Psoas muscle (tissue), 8 donors: ENCODE results near the gene DYRK2. TPM values are rescaled to one million over a fixed set of nuclear protein-coding genes. Genes with fewer than 3 reads are reported as not detected.

Source experiments
- ATAC-seq, 4 donors: fragments of 200-7000 bp; cut with Tn5 transposase; one replicate each; pipeline ENCODE4 v1.9.1; 2020; ENCODE audit warnings: moderate library complexity in 3 of 4, mild to moderate bottlenecking in 2 of 4
- DNase-seq, 2 donors: peaks; one replicate each; pipeline ENCODE4 v3.0.0-alpha.2; 2020
- H3K27ac ChIP-seq: fragments of 200-600 bp; one replicate; pipeline ENCODE4 v1.8.0; 2022
- H3K27me3 ChIP-seq, 3 donors: fragments of 200-600 bp in 1 of 3; one replicate each; pipeline versions ENCODE4 v1.6.1 to v1.8.0; 2013 to 2022; ENCODE audit warnings: low read length in 2 of 3, mild to moderate bottlenecking in 2 of 3, moderate library complexity in 1 of 3; ENCODE audit not compliant: insufficient read depth in 3 of 3
- H3K36me3 ChIP-seq, 2 donors: fragments of 200-600 bp in 1 of 2; one replicate each; pipeline versions ENCODE4 v1.6.1 to v1.8.0; 2013 to 2022; ENCODE audit warnings: low read depth in 1 of 2, mild to moderate bottlenecking in 1 of 2, moderate library complexity in 1 of 2; ENCODE audit not compliant: insufficient read depth in 1 of 2
- H3K4me1 ChIP-seq: fragments of 200-600 bp; one replicate; pipeline ENCODE4 v1.8.0; 2022
- H3K4me3 ChIP-seq: fragments of 200-600 bp; one replicate; pipeline ENCODE4 v1.8.0; 2022; ENCODE audit warnings: mild to moderate bottlenecking
- H3K9me3 ChIP-seq: fragments of 200-600 bp; one replicate; pipeline ENCODE4 v1.8.0; 2022
- CTCF ChIP-seq: fragments of 200-600 bp; IDR thresholded peaks from one replicate; pipeline ENCODE4 v1.8.0; 2022; ENCODE audit warnings: antibody characterized with exemption
- WGBS, 3 donors: extraction: QIAGEN DNeasy Blood & Tissue Kit; methylation state at CpG; one replicate each; pipeline versions ENCODE4 v1.1.6 to v1.1.7; 2013; 5-methylcytosine and 5-hydroxymethylcytosine counted together
- intact Hi-C, 2 donors: fragments of 100-400 bp; cut with DNase I; formaldehyde crosslinking; loops; one replicate each; pipeline versions ENCODE4 v1.11.0 to v1.14.2; 2022
- polyA plus RNA-seq, 3 donors: library from polyadenylated mRNA; stranded (reverse); fragments of 200-250 nt; gene quantifications; one replicate each; pipeline ENCODE4 v1.2.3, GENCODE V29; 2013
- total RNA-seq, 4 donors: library from RNA; stranded (reverse); fragmentation: NEBNext Ultra II Directional in 2 of 4; extraction: Animal tissue kit (Norgen Biotek cat#: 25700) in 2 of 4; gene quantifications; one replicate each; pipeline versions ENCODE4 v1.2.1 to v1.2.4, GENCODE V29; 2021 to 2023
- donor health status: healthy with polysubstance abuse.
- donor health status: DM: no; HTN: no; CAD: no; lungs with moderate emphysema.
- donor health status: Bipolar disorder and iron deficiency.
- donor health status: healthy.
- donor health status: DM: yes; HTN: yes; CAD: no.
- donor health status: DM: no; HTN: no; CAD: no.
- donor health status: DM: no; HTN: no; CAD: no.
- donor health status: DM: yes; HTN: yes; CAD: no.

The DYRK2 gene
- total and polyA plus RNA-seq, 7 donors, result 2.8 to 46.4 (median 11.0) TPM

GRCh38 chr12:67664171-67664570, 15.6 kb downstream of the DYRK2 start:
- Histone ChIP-seq H3K4me1 (peaks cover 89% of the 10 kb centered on the region), H3K4me3 (no peak overlapping the region), H3K36me3 (no peaks in the 10 kb centered on the region), H3K9me3 (no peaks in the 10 kb centered on the region), H3K27me3 (no peaks in the 10 kb centered on the region), H3K27ac (peak overlapping the region; percentile 74)
- 52 to 59% (median 57%) methylated on average over 2 of the region's 2 CpGs for WGBS, 3 donors
- TF ChIP-seq CTCF, result no peak
- intact Hi-C loops, result no loop called here
- no peak for DNase-seq
- no peak for ATAC-seq

- Histone ChIP-seq H3K4me1 (peaks cover 74% of the 10 kb centered on the region), H3K4me3 (no peak overlapping the region), H3K36me3 (no peaks in the 10 kb centered on the region), H3K27me3 (no peaks in the 10 kb centered on the region), H3K9me3 (no peaks in the 10 kb centered on the region), H3K27ac (peak overlapping the region; percentile 67)
- ATAC-seq, result no peak
- intact Hi-C loops, result loop anchor here in 1 of 2 donors (5.0 kb wide), 1 partner anchor 303 kb away; no protein-coding TSS in a partner anchor
- 41 to 62% (median 52%) methylated on average over 1 of the region's 1 CpG for WGBS, 3 donors
- DNase-seq, result no peak
- TF ChIP-seq CTCF, result no peak
Measured at GRCh38 chr12:67665679-67666078, 17.1 kb downstream of the DYRK2 start.

GRCh38 chr12:67666605-67667004, 18.1 kb downstream of the DYRK2 start:
- WGBS, 3 donors, result 29 to 61% (median 40%) methylated on average over 1 of the region's 1 CpG
- peaks cover 65% of the 10 kb centered on the region for H3K4me1 ChIP-seq
- DNase-seq (no peak), ATAC-seq (no peak)
- H3K27me3 ChIP-seq, result no peaks in the 10 kb centered on the region
- no peaks in the 10 kb centered on the region for H3K9me3 ChIP-seq
- intact Hi-C loops, result loop anchor here in 1 of 2 donors (5.0 kb wide), 1 partner anchor 304 kb away; no protein-coding TSS in a partner anchor
- H3K27ac ChIP-seq, result peak overlapping the region; percentile 67
- H3K4me3 ChIP-seq, result no peak overlapping the region
- H3K36me3 ChIP-seq, result no peaks in the 10 kb centered on the region
- TF ChIP-seq CTCF, result no peak

- H3K4me3 ChIP-seq, result no peak overlapping the region
- no peaks in the 10 kb centered on the region for H3K9me3 ChIP-seq
- ATAC-seq (peak in 3 of 4 donors; percentile 51 to 65 (median 60)), DNase-seq (peak; percentile 57 to 67)
- WGBS, 3 donors, result 22 to 41% (median 23%) methylated on average over 8 of the region's 8 CpGs
- H3K27ac ChIP-seq, result peak overlapping the region; percentile 67
- no peak for TF ChIP-seq CTCF
- no peaks in the 10 kb centered on the region for H3K36me3 ChIP-seq
- intact Hi-C loops, result loop anchor here in 1 of 2 donors (5.0 kb wide), 1 partner anchor 305 kb away; no protein-coding TSS in a partner anchor
- peaks cover 56% of the 10 kb centered on the region for H3K4me1 ChIP-seq
- no peaks in the 10 kb centered on the region for H3K27me3 ChIP-seq
Measured at GRCh38 chr12:67667276-67668073, 18.9 kb downstream of the DYRK2 start.
